ENCODE results near the gene SOX13. TPM values are rescaled to one million over a fixed set of nuclear protein-coding genes. Genes with fewer than 3 reads are reported as not detected.
A peak's percentile ranks its signal among the peaks of the same experiment; 100 is the strongest.

SOX13 gene
- total RNA-seq, 1 experiment from 2014 or later, result 31.5 TPM

DNA sequence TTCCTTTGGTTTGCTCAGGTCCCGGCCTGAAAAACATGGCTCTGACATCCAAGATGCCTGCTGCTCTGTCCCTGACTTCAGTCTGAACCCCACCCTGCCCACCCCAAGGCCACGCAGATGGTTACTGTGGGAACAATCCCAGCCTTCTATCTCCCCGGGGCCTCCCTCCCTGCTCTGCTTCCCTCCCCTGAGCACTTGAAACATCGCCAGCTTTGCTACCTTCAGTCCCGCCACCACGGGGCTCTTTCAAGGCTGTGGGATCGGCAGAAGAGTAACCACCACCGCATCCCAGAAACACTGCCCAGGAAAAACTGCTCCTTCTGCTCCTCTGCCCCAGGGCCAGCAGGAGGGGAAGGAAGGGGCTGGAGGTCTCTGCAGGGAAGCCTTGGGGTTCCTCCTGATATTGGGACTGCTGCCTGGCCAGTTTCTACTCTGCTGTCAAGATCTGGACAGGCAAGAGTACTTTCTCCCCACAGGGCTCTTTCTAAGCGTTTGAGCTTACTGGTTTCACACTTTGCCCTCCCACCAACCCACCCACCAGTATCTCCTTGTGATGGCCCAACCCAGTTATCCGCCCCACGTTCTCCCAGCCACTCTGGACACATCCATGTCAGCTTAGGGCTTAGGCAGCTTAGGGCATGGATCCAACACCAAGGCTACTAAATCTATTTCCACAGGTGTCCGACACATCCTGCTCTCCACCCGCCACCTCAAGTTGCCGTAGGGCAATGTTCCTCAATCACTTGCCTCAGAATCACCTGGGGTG is 70.5 kb downstream of the SOX13 start:
- no peaks in the 10 kb centered on the region for H3K9me3 ChIP-seq
- H3K4me1 ChIP-seq, result peaks cover 41% of the 10 kb centered on the region
- ChIA-PET CTCF (interaction anchor here (0.6 kb wide), 1 partner anchor 336 kb away, joined by 3 read pairs; no protein-coding TSS in a partner anchor), POLR2A (no interaction called here)
- no peaks in the 10 kb centered on the region for H3K27me3 ChIP-seq (replicated peaks; ENCODE audit: control insufficient read depth, insufficient read depth, low read length)
- Mint-ChIP-seq H3K9me3 (ENCODE audit: unreplicated experiment) (no peaks in the 10 kb centered on the region), H3K4me3 (ENCODE audit: unreplicated experiment) (no peak overlapping the region), H3K4me1 (ENCODE audit: low read depth, unreplicated experiment) (peaks cover 29% of the 10 kb centered on the region), H3K36me3 (ENCODE audit: insufficient read depth, unreplicated experiment) (no peaks in the 10 kb centered on the region), H3K27ac (ENCODE audit: unreplicated experiment) (no peak overlapping the region), H3K27me3 (ENCODE audit: insufficient read depth, unreplicated experiment) (no peaks in the 10 kb centered on the region)
- DNase-seq, result no peak
- H3K36me3 ChIP-seq (ENCODE audit: control insufficient read depth, insufficient read depth, low read length), result no peaks in the 10 kb centered on the region; the same call in 1 of the 2 replicates
- TF ChIP-seq, protein P1, sequence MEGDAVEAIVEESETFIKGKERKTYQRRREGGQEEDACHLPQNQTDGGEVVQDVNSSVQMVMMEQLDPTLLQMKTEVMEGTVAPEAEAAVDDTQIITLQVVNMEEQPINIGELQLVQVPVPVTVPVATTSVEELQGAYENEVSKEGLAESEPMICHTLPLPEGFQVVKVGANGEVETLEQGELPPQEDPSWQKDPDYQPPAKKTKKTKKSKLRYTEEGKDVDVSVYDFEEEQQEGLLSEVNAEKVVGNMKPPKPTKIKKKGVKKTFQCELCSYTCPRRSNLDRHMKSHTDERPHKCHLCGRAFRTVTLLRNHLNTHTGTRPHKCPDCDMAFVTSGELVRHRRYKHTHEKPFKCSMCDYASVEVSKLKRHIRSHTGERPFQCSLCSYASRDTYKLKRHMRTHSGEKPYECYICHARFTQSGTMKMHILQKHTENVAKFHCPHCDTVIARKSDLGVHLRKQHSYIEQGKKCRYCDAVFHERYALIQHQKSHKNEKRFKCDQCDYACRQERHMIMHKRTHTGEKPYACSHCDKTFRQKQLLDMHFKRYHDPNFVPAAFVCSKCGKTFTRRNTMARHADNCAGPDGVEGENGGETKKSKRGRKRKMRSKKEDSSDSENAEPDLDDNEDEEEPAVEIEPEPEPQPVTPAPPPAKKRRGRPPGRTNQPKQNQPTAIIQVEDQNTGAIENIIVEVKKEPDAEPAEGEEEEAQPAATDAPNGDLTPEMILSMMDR (IDR thresholded peaks at IDR 0.05; ENCODE audit: insufficient read depth in 1 of 2, low read depth in 1 of 2, low read length in 1 of 2, severe bottlenecking in 1 of 2, unreplicated experiment in 1 of 2), result no peak
- intact Hi-C loops (cut with micrococcal nuclease; ENCODE audit: unreplicated experiment), result no loop called here
- H3K4me3 ChIP-seq (ENCODE audit: low read depth, low read length), result no peak overlapping the region
- BruUV-seq (replicated peaks), result no TSS peak

DNA sequence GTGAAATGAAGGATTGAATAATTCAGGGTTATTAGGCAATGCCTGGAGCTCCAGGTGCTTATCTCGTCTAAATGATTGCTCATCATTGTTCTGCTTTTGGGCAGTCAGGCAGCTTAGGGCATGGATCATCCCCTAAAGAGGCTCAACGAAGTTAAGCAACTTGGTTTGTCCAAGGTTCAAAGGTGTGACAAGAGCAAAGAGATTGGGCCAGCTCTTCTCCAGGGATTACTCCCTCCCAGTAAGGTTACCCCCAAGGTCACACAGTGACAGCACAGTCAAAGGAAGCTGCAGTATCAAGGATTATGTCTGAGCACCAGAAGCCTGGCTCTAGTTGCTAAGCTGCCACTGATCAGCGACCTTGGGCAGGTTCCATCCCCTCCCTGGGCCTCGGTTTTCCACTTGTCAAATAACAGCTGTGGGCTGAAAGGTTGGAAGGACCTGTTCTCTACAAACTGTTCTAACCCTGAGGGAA is 72.2 kb downstream of the SOX13 start:
- BruUV-seq (replicated peaks), result no TSS peak
- H3K4me1 Mint-ChIP-seq (ENCODE audit: low read depth, unreplicated experiment), result peaks cover 29% of the 10 kb centered on the region
- DNase-seq, result peak; percentile 67
- intact Hi-C loops (cut with micrococcal nuclease; ENCODE audit: unreplicated experiment), result no loop called here
- Histone ChIP-seq H3K4me1 (peaks cover 41% of the 10 kb centered on the region), H3K36me3 (ENCODE audit: control insufficient read depth, insufficient read depth, low read length) (no peaks in the 10 kb centered on the region; the same call in 1 of the 2 replicates), H3K27me3 (replicated peaks; ENCODE audit: control insufficient read depth, insufficient read depth, low read length) (no peaks in the 10 kb centered on the region), H3K9me3 (no peaks in the 10 kb centered on the region), H3K4me3 (ENCODE audit: low read depth, low read length) (no peak overlapping the region)
- no peak overlapping the region for H3K27ac Mint-ChIP-seq (ENCODE audit: unreplicated experiment)
- POLR2A ChIA-PET, result interaction anchor here (1.2 kb wide), 1 partner anchor 16 kb away, joined by 5 read pairs; no protein-coding TSS in a partner anchor
- TF ChIP-seq, protein P1 (IDR thresholded peaks at IDR 0.05; ENCODE audit: insufficient read depth in 1 of 2, low read depth in 1 of 2, low read length in 1 of 2, severe bottlenecking in 1 of 2, unreplicated experiment in 1 of 2), result no peak
- H3K27me3 Mint-ChIP-seq (ENCODE audit: insufficient read depth, unreplicated experiment), result no peaks in the 10 kb centered on the region
- H3K9me3 Mint-ChIP-seq (ENCODE audit: unreplicated experiment), result no peaks in the 10 kb centered on the region
- H3K4me3 Mint-ChIP-seq (ENCODE audit: unreplicated experiment), result no peak overlapping the region
- CTCF ChIA-PET, result interaction anchor here (0.7 to 1.1 kb wide), 5 partner anchors 16 to 256 kb away, joined by 3 to 7 read pairs (median 3); no protein-coding TSS in a partner anchor
- no peaks in the 10 kb centered on the region for H3K36me3 Mint-ChIP-seq (ENCODE audit: insufficient read depth, unreplicated experiment)

DNA sequence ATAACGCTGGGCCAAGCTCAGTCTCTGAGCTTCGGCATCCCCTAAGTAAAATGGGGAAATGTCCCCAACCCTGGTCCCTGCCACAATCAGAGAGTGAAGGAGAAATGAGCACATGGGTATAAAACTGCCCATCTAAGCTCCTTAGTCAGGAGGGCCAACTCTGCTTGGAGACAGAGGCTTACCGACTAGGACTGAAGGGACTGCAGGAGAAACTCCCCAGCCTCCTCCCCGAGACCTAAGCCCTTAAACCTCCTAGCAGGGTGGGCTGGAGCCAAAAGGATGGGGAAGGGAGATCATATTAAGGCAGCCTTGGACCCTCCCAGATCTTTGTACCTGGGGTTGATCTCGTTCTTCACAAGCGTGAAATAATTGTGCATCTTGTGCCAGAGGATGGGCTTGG is 73.4 kb downstream of the SOX13 start:
- ChIA-PET CTCF (interaction anchor here (0.5 kb wide), 1 partner anchor 708 kb away, joined by 4 read pairs; no protein-coding TSS in a partner anchor), POLR2A (no interaction called here)
- Mint-ChIP-seq H3K36me3 (ENCODE audit: insufficient read depth, unreplicated experiment) (no peaks in the 10 kb centered on the region), H3K9me3 (ENCODE audit: unreplicated experiment) (no peaks in the 10 kb centered on the region), H3K27me3 (ENCODE audit: insufficient read depth, unreplicated experiment) (no peaks in the 10 kb centered on the region), H3K27ac (ENCODE audit: unreplicated experiment) (no peak overlapping the region), H3K4me3 (ENCODE audit: unreplicated experiment) (no peak overlapping the region), H3K4me1 (ENCODE audit: low read depth, unreplicated experiment) (peaks cover 29% of the 10 kb centered on the region)
- no peak overlapping the region for H3K4me3 ChIP-seq (ENCODE audit: low read depth, low read length)
- TF ChIP-seq, protein P1 (IDR thresholded peaks at IDR 0.05; ENCODE audit: insufficient read depth in 1 of 2, low read depth in 1 of 2, low read length in 1 of 2, severe bottlenecking in 1 of 2, unreplicated experiment in 1 of 2), result no peak
- no peak for DNase-seq
- peaks cover 40% of the 10 kb centered on the region for H3K4me1 ChIP-seq
- intact Hi-C loops (cut with micrococcal nuclease; ENCODE audit: unreplicated experiment), result no loop called here
- H3K36me3 ChIP-seq (ENCODE audit: control insufficient read depth, insufficient read depth, low read length), result no peaks in the 10 kb centered on the region; the same call in 1 of the 2 replicates
- H3K27me3 ChIP-seq (replicated peaks; ENCODE audit: control insufficient read depth, insufficient read depth, low read length), result no peaks in the 10 kb centered on the region
- no TSS peak for BruUV-seq (replicated peaks)
- H3K9me3 ChIP-seq, result no peaks in the 10 kb centered on the region
